SHP77 treated with DMSO at 0.1 percent for 48 hours (cell line): ENCODE results near the gene CCND1.
A peak's percentile ranks its signal among the peaks of the same experiment; 100 is the strongest.

Experiments
- DNase-seq: peaks from one replicate; lab custom pipeline; 2025; lab: John Stamatoyannopoulos, UW

Gene CCND1

DNA sequence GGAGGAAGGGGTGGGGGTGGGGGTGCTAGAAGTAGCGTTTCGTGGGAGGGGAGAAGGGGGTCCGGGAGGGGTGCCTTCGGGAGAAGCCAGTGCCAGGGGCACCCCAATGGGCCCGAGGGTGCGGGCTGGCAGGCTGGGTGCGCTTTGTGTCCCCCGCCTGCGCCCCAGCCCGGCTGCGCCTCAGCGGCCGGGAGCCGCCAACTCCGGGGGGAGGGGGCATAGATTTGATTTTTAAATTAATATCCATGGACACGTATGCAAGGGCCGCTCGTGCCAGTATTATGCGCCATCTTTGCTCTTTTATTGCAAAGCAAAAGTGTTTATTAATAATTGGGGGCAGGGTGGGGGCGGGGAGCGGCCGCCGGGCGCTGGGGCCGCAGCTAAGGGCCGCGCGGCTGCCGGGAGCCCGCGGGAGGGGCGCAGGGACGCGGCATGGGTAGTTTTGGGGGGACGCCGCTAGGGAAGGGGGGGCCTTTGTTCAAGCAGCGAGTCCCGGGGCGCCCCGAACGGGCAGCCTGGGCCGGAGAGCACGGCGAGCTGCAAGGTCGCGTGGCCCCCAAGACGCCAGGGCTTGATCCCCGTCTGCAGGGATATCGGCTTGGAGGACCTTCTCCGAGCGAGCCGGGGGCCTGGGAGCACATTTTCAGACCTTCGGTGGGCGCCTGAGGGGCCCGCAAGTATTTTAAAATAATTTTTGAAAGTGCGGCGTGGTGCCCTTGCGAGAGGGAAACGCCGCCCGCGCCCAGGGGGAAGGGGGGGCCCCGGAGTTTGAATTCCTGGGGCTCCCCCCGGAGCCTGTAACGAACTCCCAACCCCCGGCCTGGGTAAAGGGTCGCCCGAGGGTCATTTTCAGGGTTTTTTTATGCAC, 959 bp downstream of the CCND1 start:
- no peak for DNase-seq

DNA sequence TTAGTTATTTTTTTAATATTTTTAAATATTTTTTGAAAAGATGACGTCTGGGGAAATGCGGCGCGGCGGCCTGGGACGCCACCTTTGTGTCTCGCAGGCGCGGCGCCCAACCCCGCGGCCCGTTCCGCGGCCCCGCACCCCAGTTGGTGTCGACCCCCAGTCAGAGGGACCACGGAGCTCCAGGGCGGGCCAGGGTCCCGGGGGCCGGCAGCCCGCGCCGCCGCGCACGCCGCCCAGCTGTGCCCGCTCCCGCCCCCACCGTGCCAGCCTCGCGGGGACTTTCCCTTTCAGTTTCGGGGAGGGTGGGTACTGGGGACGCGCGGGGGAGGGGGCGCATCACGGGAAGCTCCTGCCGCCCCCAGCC, 1.6 kb downstream of the CCND1 start:
- DNase-seq = no peak

DNA sequence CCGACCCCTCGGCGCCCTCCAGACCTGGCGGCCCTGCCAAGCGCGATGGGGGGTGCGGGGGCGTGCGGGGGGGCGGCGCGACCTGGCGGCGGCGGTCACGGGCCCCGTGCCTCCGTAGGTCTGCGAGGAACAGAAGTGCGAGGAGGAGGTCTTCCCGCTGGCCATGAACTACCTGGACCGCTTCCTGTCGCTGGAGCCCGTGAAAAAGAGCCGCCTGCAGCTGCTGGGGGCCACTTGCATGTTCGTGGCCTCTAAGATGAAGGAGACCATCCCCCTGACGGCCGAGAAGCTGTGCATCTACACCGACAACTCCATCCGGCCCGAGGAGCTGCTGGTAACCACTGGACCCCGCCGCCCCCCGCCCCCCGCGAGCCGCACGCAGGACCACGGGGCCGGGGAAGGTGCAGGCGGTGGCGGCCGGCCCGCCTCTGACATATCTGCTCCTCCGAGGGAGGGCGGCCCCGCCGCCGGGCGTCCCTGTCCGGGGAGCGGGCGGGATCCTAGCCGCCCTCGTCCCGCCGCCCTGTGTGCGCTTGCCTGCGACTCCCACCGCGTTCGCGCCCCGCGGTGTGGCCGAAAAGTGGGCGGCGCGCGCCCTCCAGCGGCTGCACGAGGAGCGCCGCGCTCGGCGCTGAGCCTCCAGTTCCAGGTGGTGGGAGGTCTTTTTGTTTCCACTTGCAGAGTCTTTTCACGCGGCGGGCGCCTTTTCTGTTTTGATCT, 2.1 kb downstream of the CCND1 start:
- peak; percentile 59 for DNase-seq

DNA sequence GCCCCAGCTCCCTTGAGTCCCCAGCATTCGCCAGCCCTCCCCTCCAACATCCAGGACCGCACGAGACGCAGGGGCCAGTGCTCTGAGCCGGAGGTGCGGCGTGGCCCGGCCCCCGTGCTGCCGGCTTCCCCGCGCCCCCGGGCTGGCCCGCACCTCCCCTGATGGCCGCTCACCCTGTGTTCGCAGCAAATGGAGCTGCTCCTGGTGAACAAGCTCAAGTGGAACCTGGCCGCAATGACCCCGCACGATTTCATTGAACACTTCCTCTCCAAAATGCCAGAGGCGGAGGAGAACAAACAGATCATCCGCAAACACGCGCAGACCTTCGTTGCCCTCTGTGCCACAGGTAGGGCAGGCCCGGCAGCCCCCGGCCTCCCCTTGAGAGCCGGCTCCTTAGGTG, 2.7 kb downstream of the CCND1 start:
- DNase-seq = no peak

DNA sequence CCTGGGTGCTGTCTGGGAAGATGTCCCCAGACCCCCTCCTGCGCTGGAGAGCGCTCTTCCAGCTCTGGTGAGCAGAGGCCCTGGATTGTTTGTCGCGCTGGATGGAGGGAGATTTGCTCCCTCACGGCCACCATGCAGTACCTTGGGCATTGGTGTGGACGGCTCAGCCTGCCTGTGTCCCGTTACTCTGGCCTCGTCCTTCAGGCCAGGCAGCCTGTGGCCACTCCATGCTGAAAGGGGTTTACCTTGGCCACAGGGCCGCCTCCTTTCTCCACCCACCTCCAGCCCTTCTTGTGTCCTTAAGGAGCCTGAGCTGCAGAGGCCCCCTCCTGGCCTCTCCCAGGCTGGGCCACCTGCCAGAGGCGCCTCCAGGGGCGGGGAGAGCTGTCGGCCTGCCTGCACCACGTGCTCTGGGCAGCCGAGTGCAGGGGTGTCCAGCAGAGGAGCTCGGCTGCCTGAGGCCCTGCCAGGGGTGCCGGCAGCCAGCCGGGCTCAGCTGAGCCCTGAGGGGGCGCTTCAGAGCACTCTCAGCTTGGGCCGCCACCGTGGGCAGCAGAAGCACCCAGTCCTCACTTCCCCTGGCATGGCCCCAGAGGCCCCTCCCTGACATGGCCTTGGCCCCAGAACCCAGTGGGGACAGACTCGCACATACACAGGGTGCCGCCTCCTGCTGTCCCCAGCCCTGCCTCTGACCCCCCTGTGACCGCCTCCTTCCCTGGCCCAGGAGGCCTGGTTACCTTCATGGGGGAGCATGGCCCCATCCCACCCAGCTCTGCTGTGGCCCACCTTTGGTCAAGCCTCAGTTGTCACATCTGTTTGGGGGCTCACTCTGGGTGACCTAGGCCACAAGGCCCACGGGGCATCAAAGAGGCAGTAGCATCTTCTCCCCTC, 3.4 kb downstream of the CCND1 start:
- DNase-seq = peak; percentile 59

DNA sequence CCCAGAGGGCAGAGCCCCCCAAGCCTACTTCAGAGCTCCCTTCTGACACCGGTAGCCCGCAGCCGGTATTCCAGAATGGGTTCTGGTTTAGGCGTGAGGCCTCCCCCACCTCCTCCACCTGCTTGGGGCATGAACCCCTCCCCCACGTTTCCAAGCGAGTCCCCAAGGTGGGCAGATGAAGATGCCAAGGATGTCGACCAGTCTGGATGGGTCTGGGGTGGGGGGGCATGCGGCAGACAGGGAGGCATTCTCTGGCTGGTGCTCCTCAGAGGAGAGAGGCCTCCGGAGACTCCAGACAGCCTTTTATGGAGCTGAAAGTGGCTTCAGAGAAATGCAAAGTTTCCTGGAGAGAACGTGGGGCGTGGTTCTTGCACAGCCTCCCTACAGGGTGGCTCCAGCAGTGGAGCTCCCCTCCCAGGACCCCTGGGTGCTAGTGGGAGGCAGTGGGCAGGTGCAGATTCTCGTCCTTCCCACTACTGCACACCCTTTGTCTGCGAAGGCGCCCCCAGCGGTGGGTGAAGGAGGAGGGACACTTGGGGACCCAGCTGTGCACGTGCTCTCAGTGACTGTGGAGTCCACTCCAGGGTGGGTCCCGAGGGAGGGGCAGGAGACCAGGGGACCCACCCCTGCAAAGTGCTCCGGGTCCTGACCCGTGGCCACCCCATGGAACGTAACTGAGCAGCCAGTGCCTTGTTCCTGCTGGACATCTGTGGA, 4.2 kb downstream of the CCND1 start:
- DNase-seq = no peak

DNA sequence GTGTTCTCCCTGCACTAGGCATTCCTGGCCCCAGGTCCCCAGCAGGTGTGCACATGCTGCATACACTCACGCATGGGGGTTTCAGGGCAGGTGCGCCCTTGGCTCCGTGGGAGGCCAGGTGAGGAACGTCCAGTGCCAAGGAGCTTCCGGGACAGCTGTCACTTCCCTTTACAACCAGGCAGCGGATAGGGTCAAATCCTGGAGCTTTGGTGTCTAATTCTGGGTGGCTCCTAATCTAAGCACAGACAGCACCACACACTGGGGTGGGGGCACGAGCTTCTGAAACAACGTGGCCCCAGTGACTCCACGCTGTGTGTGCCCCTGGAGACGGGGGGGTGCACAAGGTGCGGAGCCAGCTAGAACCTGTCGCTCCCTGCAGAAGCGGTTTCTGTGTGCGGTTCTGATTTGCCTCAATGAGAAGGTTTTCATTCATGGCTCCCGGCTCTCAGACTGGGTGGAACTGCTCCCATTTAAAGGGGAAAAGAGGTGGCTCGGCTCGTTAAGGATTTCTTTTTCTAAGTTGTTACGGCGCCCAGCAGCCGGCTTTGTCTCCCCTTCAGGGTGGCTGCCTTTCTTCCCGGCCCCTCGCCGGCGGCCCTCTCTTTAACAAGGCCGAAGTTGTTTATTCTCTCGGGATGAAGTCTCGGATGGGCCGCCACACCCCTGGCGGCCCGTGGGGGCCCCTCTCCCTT, 5.0 kb downstream of the CCND1 start:
- DNase-seq = no peak

DNA sequence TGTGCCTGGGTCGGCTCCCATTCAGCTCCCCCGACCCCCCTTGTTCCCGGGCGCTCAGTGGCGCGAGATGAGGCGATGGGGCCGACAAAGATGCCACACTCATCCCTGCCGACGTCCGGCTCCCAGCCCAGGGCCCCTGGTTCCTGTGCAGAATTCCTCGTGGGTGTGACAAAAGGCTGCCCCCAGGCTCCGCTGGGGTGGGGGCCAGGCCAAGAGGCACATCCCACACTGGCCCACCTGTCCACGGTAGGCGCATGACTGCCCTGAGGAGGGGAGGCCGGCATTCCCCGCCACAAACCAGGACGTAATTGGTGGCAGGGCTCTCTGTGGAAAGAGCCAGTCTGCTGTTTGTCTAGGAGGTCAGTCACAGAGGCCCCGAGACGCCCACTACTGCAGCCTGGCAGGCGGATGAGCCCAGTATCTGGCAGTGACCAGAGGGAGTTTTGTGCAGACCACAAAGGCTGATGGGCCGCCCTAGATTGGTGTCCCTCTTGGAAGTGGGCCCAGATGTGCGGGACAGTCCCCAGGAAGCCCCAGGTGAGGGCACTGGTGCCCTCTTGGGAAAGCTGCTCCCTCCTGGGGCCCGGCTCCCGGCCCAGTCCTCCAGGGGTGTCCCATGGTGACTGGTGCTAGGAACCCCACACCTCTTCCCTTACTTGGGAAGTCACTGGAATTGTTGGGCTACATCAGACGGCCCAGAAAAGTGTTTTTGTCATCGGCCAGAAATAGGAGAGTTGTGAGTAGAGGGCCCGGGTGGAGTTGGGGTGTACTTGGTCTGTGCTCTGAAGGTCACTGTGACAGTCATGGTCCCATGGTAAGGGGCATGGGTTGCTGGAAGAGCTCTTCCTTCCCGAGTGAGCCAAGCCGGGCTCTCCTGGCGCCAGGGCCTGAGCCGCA, 5.8 kb downstream of the CCND1 start:
- DNase-seq = no peak

DNA sequence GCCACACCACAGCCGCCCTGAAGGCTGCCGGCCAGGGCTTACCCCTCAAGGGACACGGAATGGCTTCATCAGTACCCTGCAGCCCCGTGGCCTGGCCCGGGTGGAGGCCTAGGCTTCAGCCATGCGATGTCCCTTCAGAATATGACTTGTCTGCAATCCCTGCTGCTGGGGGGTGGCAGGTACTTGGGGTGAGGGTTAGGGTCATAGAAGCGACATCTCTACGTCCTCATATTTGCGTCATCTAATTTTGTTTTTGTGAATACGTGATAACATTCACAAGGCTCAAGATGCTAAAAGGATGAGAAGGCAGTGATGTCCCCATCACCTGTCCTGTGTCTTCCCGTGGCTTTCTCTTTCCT, 6.4 kb downstream of the CCND1 start:
- DNase-seq = no peak

DNA sequence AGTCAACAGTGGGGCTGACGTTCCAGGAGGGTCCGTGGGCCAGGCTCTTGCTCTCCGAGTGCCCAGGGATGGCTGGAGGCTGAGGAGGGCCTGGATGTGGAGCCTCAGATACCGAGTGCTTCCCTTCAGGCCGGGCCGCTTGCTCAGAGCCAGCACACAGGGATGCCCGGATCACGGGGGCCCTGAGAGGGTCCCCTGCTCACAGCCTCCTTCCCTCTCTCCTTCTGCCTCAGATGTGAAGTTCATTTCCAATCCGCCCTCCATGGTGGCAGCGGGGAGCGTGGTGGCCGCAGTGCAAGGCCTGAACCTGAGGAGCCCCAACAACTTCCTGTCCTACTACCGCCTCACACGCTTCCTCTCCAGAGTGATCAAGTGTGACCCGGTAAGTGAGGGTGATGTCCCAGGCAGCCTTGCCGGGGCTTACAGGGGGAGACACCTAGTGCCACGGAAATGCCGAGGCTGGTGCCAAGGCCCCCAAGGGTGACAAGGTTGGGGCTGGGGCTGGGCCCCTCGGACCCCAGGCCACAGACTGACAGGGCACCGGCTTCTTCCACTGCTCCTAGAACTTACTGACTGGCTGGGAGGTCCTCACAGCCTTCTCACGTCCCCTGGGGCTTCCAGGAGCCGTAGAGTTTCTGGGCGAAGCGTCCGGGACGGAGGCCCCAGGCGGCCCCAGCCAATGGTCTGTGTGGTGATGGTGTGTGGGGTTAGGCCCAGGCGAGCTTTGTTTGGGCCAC, 7.0 kb downstream of the CCND1 start:
- no peak for DNase-seq

DNA sequence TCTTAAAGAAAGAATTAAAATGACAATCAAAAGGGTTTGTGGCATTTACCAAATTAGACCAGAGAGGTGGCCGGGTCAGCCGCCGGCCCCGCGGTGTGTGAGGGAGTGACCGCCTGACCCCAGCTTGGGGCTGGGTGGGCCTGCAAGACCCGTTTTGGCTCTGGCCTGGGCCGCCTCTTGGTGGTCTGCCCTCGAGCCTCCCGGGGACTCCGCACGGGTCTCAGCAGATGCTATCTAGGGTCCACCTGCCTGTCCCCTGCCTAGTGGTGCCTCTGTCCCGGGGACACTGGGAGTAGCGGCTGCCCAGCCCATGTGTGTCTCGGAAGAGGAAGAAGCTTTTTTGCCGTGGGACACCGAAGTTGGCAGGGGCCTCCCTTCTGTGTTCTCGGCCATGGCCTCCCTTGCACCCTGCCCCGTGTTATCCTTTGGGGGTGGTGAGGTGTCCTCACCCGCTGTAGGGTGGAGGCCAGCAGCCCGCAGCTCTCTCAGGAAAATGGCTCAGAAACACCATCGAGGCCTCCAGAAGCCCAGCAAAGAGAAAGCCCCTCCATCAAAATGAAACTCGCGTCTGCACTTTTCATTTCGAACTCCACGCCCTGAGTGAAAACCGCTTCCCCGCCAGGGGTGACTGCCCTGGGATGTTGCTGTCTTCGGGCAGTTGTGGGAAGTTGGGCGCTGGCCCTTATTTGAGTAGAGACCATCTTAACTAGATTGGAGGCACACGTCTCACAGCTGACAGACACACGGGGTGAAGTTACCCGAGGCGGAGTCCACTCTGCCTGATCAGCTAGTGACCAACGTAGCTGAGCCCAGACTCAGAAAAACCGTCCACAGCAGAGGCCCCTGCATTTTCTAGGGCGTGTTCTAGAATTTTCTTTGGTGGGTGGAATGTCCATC, 8.0 kb downstream of the CCND1 start:
- no peak for DNase-seq

DNA sequence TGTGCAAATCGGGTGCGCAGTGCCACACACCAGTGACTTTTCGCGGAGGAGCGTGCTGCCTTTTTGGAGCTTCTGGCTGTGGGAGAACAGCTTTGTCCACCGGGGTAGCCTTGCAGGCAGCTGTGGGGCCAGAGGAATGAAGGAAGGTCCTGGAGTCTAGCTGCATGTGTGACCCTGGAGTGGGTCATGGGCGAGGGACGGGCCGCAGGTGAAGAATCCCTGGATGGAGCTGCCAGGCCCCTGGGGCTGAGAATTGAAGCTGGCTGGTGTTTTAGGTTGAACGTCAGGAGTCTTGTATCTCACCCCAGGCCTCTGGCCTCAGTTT, 8.6 kb downstream of the CCND1 start:
- no peak for DNase-seq

DNA sequence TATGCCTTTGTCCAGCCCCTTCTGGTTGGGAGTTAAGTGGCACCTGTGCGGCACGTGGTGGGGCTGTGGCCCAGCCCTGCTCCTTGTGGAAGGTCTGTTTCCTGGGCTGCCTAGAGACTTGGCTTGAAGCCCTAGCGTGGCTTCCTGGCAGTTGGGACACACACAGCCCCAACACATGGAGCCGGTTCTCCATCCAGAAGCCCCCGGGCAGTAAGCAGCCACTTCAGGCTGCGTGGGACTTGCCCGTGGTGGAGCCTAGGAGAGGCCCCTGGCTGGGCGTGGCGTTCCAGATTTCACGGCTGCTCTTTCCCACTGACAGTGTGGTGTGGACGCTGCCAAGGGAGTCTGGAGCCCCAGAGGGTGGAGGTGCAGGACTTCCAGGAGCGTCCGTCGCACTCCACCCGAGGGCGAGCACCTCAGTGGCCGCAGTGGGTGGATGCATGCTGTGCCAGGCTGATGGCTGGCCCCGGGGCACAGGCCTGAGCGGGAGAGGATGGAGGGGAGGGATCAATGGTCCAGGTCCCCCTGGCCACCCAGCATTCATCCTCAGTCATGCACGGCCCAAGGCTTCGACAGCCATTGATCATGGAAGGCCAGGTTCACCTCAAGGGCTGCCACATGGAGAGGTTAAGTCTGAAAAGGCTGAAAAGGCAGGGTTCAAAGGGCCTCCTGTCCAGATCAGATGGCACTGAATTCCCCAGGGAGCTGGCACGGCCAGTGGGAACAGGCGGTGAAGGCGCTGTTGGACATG, 9.3 kb downstream of the CCND1 start:
- no peak for DNase-seq

DNA sequence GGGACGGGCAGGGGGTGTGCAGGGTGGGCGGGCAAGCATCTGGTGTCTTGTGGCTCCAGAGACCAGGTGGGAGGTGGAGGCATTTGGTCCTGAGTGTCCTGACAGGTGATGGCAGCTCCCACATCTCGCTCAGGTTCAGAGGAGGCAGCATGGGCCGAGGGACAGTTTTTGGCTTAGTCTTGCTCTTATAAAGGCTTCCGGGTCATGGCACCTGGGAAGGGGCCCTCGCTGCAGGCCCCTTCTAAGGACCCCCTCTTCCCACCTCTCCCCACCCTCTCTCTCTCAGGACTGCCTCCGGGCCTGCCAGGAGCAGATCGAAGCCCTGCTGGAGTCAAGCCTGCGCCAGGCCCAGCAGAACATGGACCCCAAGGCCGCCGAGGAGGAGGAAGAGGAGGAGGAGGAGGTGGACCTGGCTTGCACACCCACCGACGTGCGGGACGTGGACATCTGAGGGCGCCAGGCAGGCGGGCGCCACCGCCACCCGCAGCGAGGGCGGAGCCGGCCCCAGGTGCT, 9.9 kb downstream of the CCND1 start:
- no peak for DNase-seq

DNA sequence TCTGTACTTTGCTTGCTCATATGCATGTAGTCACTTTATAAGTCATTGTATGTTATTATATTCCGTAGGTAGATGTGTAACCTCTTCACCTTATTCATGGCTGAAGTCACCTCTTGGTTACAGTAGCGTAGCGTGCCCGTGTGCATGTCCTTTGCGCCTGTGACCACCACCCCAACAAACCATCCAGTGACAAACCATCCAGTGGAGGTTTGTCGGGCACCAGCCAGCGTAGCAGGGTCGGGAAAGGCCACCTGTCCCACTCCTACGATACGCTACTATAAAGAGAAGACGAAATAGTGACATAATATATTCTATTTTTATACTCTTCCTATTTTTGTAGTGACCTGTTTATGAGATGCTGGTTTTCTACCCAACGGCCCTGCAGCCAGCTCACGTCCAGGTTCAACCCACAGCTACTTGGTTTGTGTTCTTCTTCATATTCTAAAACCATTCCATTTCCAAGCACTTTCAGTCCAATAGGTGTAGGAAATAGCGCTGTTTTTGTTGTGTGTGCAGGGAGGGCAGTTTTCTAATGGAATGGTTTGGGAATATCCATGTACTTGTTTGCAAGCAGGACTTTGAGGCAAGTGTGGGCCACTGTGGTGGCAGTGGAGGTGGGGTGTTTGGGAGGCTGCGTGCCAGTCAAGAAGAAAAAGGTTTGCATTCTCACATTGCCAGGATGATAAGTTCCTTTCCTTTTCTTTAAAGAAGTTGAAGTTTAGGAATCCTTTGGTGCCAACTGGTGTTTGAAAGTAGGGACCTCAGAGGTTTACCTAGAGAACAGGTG, 11.1 kb downstream of the CCND1 start:
- no peak for DNase-seq

DNA sequence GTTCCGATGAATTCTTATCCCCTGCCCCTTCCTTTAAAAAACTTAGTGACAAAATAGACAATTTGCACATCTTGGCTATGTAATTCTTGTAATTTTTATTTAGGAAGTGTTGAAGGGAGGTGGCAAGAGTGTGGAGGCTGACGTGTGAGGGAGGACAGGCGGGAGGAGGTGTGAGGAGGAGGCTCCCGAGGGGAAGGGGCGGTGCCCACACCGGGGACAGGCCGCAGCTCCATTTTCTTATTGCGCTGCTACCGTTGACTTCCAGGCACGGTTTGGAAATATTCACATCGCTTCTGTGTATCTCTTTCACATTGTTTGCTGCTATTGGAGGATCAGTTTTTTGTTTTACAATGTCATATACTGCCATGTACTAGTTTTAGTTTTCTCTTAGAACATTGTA, 12.0 kb downstream of the CCND1 start:
- DNase-seq = peak; percentile 33

DNA sequence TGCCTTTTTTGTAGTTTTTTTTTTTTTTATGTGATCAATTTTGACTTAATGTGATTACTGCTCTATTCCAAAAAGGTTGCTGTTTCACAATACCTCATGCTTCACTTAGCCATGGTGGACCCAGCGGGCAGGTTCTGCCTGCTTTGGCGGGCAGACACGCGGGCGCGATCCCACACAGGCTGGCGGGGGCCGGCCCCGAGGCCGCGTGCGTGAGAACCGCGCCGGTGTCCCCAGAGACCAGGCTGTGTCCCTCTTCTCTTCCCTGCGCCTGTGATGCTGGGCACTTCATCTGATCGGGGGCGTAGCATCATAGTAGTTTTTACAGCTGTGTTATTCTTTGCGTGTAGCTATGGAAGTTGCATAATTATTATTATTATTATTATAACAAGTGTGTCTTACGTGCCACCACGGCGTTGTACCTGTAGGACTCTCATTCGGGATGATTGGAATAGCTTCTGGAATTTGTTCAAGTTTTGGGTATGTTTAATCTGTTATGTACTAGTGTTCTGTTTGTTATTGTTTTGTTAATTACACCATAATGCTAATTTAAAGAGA, 12.5 kb downstream of the CCND1 start:
- DNase-seq = no peak
